ENCODE measurements around the gene SIGLEC7. TPM values are rescaled to one million over a fixed set of nuclear protein-coding genes. Genes with fewer than 3 reads are reported as not detected.
"Not testable (repeated sequence)": the region's sequence is repeated elsewhere in the genome, so short reads cannot be mapped to it uniquely, and the experiment has no call there.

Gene SIGLEC7
- total RNA-seq, 2 donors from 2014 or later: 0.26 to 1.7 TPM

DNA sequence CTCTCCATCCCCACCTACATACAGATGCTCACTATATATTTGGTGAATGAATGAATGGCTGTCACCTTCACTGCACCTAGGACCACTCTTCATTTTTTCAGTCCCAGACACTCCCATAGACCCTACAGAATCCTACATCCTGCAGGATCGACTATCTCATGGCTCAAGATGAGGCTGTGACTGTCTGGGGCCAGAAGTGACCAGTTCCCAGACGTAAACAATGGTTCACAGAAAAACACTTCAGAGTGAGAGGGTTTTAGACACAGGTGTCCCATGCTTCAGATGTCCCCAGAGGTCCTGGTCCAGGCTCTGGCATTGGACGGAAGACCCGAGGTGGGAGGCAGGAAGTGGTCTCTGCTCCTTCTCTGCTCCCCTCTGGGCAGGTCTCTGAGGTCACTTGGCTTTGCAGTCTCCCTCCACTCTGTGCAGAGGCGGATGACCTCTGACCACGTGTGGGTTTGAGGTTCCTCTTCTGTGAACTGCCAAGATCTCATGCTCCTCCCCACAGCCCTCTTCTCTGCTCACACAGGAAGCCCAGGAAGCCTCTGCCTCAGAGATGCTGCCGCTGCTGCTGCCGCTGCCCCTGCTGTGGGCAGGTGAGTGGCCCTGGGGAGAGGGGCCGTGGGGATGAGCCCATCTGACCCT, 24.9 kb downstream of the SIGLEC7 start:
- H3K27me3 ChIP-seq: no peaks in the 10 kb centered on the region
- DNase-seq (ENCODE audit: low spot score): no peak
- TF ChIP-seq, protein P1, sequence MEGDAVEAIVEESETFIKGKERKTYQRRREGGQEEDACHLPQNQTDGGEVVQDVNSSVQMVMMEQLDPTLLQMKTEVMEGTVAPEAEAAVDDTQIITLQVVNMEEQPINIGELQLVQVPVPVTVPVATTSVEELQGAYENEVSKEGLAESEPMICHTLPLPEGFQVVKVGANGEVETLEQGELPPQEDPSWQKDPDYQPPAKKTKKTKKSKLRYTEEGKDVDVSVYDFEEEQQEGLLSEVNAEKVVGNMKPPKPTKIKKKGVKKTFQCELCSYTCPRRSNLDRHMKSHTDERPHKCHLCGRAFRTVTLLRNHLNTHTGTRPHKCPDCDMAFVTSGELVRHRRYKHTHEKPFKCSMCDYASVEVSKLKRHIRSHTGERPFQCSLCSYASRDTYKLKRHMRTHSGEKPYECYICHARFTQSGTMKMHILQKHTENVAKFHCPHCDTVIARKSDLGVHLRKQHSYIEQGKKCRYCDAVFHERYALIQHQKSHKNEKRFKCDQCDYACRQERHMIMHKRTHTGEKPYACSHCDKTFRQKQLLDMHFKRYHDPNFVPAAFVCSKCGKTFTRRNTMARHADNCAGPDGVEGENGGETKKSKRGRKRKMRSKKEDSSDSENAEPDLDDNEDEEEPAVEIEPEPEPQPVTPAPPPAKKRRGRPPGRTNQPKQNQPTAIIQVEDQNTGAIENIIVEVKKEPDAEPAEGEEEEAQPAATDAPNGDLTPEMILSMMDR (IDR thresholded peaks at IDR 0.05): no peak
- no peak overlapping the region for H3K27ac ChIP-seq
- no peaks in the 10 kb centered on the region for H3K36me3 ChIP-seq
- no peaks in the 10 kb centered on the region for H3K4me1 ChIP-seq
- no peaks in the 10 kb centered on the region for H3K9me3 ChIP-seq
- no peak overlapping the region for H3K4me3 ChIP-seq

DNA sequence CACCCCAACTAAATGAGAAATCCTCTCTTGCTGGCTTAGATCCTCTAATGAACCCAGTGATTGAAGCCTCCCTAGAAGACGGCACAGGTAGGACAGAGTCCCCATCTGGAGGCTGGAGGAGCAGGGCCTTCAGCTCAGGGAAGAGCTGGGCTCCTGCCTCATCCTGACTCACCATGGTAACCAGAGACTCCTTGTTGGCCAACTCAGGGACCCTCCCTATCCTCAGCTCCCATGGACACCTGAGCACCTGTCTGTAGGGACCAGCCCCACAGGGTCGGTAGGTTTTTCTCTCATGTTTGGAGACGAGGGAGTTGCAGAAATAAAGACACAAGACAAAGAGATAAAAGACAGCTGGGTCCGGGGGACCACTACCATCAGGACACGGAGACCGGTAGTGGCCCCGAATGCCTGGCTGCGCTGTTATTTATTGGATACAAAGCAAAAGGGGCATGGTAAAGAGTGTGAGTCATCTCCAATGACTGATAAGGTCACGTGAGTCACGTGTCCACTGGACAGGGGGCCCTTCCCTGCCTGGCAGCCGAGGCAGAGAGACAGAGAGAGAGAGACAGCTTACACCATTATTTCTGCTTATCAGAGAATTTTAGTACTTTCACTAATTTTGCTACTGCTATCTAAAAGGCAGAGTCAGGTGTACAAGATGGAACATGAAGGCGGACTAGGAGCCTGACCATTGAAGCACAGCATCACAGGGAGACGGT, 26.6 kb downstream of the SIGLEC7 start:
- Histone ChIP-seq H3K4me3 (no peak overlapping the region), H3K27me3 (no peaks in the 10 kb centered on the region), H3K9me3 (no peaks in the 10 kb centered on the region), H3K4me1 (no peaks in the 10 kb centered on the region), H3K27ac (no peak overlapping the region), H3K36me3 (no peaks in the 10 kb centered on the region)
- TF ChIP-seq, protein P1 (IDR thresholded peaks at IDR 0.05): no peak
- DNase-seq (ENCODE audit: low spot score): no peak

- H3K9me3 ChIP-seq, H3K36me3 ChIP-seq, H3K4me1 ChIP-seq, H3K27me3 ChIP-seq, H3K4me3 ChIP-seq, H3K27ac ChIP-seq: not testable (repeated sequence)
- TF ChIP-seq, protein P1 (IDR thresholded peaks at IDR 0.05): peak; percentile 92
- peak; percentile 79 for DNase-seq (ENCODE audit: low spot score)
Measured at GRCh38 chr19:51169283-51169918, 27.3 kb downstream of the SIGLEC7 start.

- Histone ChIP-seq H3K9me3 (no peaks in the 10 kb centered on the region), H3K27me3 (no peaks in the 10 kb centered on the region), H3K4me3 (no peak overlapping the region), H3K27ac (no peak overlapping the region), H3K36me3 (no peaks in the 10 kb centered on the region), H3K4me1 (no peaks in the 10 kb centered on the region)
- no peak for DNase-seq (ENCODE audit: low spot score)
- TF ChIP-seq, protein P1 (IDR thresholded peaks at IDR 0.05): no peak
Measured at GRCh38 chr19:51172223-51172622, 30.1 kb downstream of the SIGLEC7 start.

- Histone ChIP-seq H3K27me3 (no peaks in the 10 kb centered on the region), H3K4me1 (no peaks in the 10 kb centered on the region)
- TF ChIP-seq, protein P1 (IDR thresholded peaks at IDR 0.05): no peak
Measured at GRCh38 chr19:51173681-51174080, 31.6 kb downstream of the SIGLEC7 start.

More at GRCh38 chr19:51173681-51174080, 31.6 kb downstream of the SIGLEC7 start:
- H3K36me3 ChIP-seq: no peaks in the 10 kb centered on the region
- DNase-seq (ENCODE audit: low spot score): no peak
- no peak overlapping the region for H3K4me3 ChIP-seq
- no peak overlapping the region for H3K27ac ChIP-seq
- H3K9me3 ChIP-seq: no peaks in the 10 kb centered on the region

Data from right atrium auricular region (tissue), 2 donors.